Measurements from ENCODE around the gene DIPK1C. TPM values are rescaled to one million over a fixed set of nuclear protein-coding genes. Genes with fewer than 3 reads are reported as not detected.

The DIPK1C gene
- total and polyA plus RNA-seq, 9 of the 15 experiments (the other 6 are each of a cell fraction or from before 2014, with no cell fraction given): 0.04 to 0.32 (median 0.15) TPM; not detected in 2

GRCh38 chr18:74480149-74480651, 23.1 kb upstream of the DIPK1C start (continued):
- 0 out of 4 replicates have a peak, but pooled peaks of 1 of the 2 experiments have one; percentile 37 for TF ChIP-seq ZNF318 (IDR thresholded peaks at IDR 0.05; ENCODE audit: borderline replicate concordance in 1 of 2, low read depth in 1 of 2)
- peak; percentile 58; the same call in 1 of the 2 replicates for TF ChIP-seq KLF16 (IDR thresholded peaks at IDR 0.05)
- TF ChIP-seq TEAD1 (CRISPR knock-in tag; IDR thresholded peaks at IDR 0.05): 0 out of 4 replicates have a peak, but pooled peaks of 1 of the 2 experiments have one; percentile 61
- TF ChIP-seq ELF2 (CRISPR knock-in tag; IDR thresholded peaks at IDR 0.05): no peak
- no peak for TF ChIP-seq STAT6 (CRISPR knock-in tag; IDR thresholded peaks at IDR 0.05)
- TF ChIP-seq WHSC1 (IDR thresholded peaks at IDR 0.05; ENCODE audit: low read length): no peak
- TF ChIP-seq DPF2 (IDR thresholded peaks at IDR 0.05): peak; percentile 87
- TF ChIP-seq ZEB2 (IDR thresholded peaks at IDR 0.05): peak; percentile 92
- no peak for TF ChIP-seq JUNB (CRISPR knock-in tag; conservative IDR thresholded peaks at IDR 0.05)
- TF ChIP-seq STAT5B (CRISPR knock-in tag; IDR thresholded peaks at IDR 0.05): no peak
- no peak for TF ChIP-seq NCOA4 (IDR thresholded peaks at IDR 0.05; ENCODE audit: partially characterized antibody)
- TF ChIP-seq ARID1B (IDR thresholded peaks at IDR 0.05): peak; percentile 95
